HG03342 (cell line): ENCODE results near the gene LIPH.
"Not testable (repeated sequence)": the region's sequence is repeated elsewhere in the genome, so short reads cannot be mapped to it uniquely, and the experiment has no call there.

Source experiments
- ATAC-seq: cut with Tn5 transposase; IDR thresholded peaks from one replicate; pipeline ENCODE4 v1.9.1; 2021; ENCODE audit warnings: mild to moderate bottlenecking, moderate library complexity; ENCODE audit not compliant: unreplicated experiment

Gene LIPH

GRCh38 chr3:185552358-185552877 is at the start of gene LIPH:
Gene LIPH, minus strand, starts transcription at chr3:185552588. Its CDS starts 117 bp downstream, at chr3:185552471.
- peak; percentile 88 for ATAC-seq

GRCh38 chr3:185595526-185595925 is 43.1 kb upstream of the LIPH start:
- peak; percentile 77 for ATAC-seq

- no peak for ATAC-seq
These were observed 41.7 kb upstream of the LIPH start for GRCh38 chr3:185594073-185594472.

GRCh38 chr3:185586686-185587039 is 34.3 kb upstream of the LIPH start:
- ATAC-seq, result no peak

- peak; percentile 96 for ATAC-seq
These were observed 33.7 kb upstream of the LIPH start, which contains the start of gene SENP2 for GRCh38 chr3:185585859-185586685. Gene SENP2, plus strand, starts transcription at chr3:185586295. Its CDS starts 119 bp downstream, at chr3:185586414.

- ATAC-seq, result no peak
These were observed 33.1 kb upstream of the LIPH start for GRCh38 chr3:185585518-185585858.

- ATAC-seq, result no peak
These were observed 32.3 kb upstream of the LIPH start for GRCh38 chr3:185584686-185585085.

- no peak for ATAC-seq
These were observed 31.5 kb upstream of the LIPH start for GRCh38 chr3:185583925-185584324.

GRCh38 chr3:185582871-185583270 is 30.5 kb upstream of the LIPH start:
- no peak for ATAC-seq

GRCh38 chr3:185582236-185582635 is 29.8 kb upstream of the LIPH start:
- no peak for ATAC-seq

GRCh38 chr3:185575108-185575869 is 22.9 kb upstream of the LIPH start:
- peak; percentile 66 for ATAC-seq

- ATAC-seq, result no peak
These were observed 19.8 kb upstream of the LIPH start for GRCh38 chr3:185572183-185572582.

GRCh38 chr3:185561958-185562357 is 9.6 kb upstream of the LIPH start:
- ATAC-seq, result no peak

- no peak for ATAC-seq
These were observed 9.1 kb upstream of the LIPH start for GRCh38 chr3:185561374-185561943.

GRCh38 chr3:185560676-185561075 is 8.3 kb upstream of the LIPH start:
- ATAC-seq, result no peak

- ATAC-seq, result no peak
These were observed 7.3 kb upstream of the LIPH start for GRCh38 chr3:185559706-185560090.

GRCh38 chr3:185558395-185558794 is 6.0 kb upstream of the LIPH start:
- no peak for ATAC-seq

GRCh38 chr3:185556640-185557039 is 4.3 kb upstream of the LIPH start:
- ATAC-seq, result not testable (repeated sequence)

GRCh38 chr3:185555860-185556347 is 3.5 kb upstream of the LIPH start:
- ATAC-seq, result no peak

GRCh38 chr3:185555101-185555501 is 2.7 kb upstream of the LIPH start:
- ATAC-seq, result no peak

- no peak for ATAC-seq
These were observed 2.7 kb downstream of the LIPH start for GRCh38 chr3:185549651-185550111.
